Mesothelial cell of epicardium (in vitro differentiated cells): ENCODE results near the gene RAI14. TPM values are rescaled to one million over a fixed set of nuclear protein-coding genes. Genes with fewer than 3 reads are reported as not detected.

Experiments
- DNase-seq, 2 experiments: peaks; one replicate each; pipeline ENCODE4 v3.0.0; 2021; ENCODE audit warnings: low spot score in 2 of 2; ENCODE audit not compliant: unreplicated experiment in 2 of 2
- H3K27ac Mint-ChIP-seq: 2 replicates; pipeline ENCODE4 v1.8.0; 2021; ENCODE audit warnings: mixed read lengths
- H3K27me3 Mint-ChIP-seq: 2 replicates; pipeline ENCODE4 v1.8.0; 2021; ENCODE audit warnings: low read depth, mixed read lengths
- H3K36me3 Mint-ChIP-seq: 2 replicates; pipeline ENCODE4 v1.8.0; 2021; ENCODE audit warnings: mixed read lengths
- H3K4me1 Mint-ChIP-seq: 2 replicates; pipeline ENCODE4 v1.8.0; 2021; ENCODE audit warnings: mixed read lengths
- H3K4me3 Mint-ChIP-seq: 2 replicates; pipeline ENCODE4 v1.8.0; 2021; ENCODE audit warnings: mild to moderate bottlenecking, moderate library complexity, mixed read lengths
- H3K9me3 Mint-ChIP-seq: 2 replicates; pipeline ENCODE4 v1.8.0; 2021; ENCODE audit warnings: mixed read lengths
- CTCF ChIP-seq: fragments of 200-600 bp; sonication (generic); IDR thresholded peaks from one replicate; pipeline ENCODE4 v1.5.0; 2021; ENCODE audit warnings: antibody characterized with exemption; ENCODE audit not compliant: unreplicated experiment
- total RNA-seq: library from RNA; stranded (reverse); gene quantifications from 3 replicates; pipeline ENCODE4 v1.2.1, GENCODE V29; 2021

RAI14 gene
- total RNA-seq, 1 donor from 2014 or later: 134 TPM

- Mint-ChIP-seq H3K4me1 (peaks cover 42% of the 10 kb centered on the region), H3K36me3 (peaks cover 5% of the 10 kb centered on the region), H3K4me3 (peak overlapping the region; percentile 89), H3K9me3 (no peaks in the 10 kb centered on the region), H3K27ac (peak overlapping the region; percentile 57), H3K27me3 (no peaks in the 10 kb centered on the region)
- peak in 1 of 2 experiments; percentile 34 for DNase-seq
- no peak for TF ChIP-seq CTCF
Observed at GRCh38 chr5:34656700-34657273, 659 bp downstream of the RAI14 start.

GRCh38 chr5:34657274-34657921 is 1.3 kb downstream of the RAI14 start:
- peak overlapping the region; percentile 89 for H3K4me3 Mint-ChIP-seq
- H3K27me3 Mint-ChIP-seq: no peaks in the 10 kb centered on the region
- peak in 1 of 2 experiments; percentile 46 for DNase-seq
- H3K36me3 Mint-ChIP-seq: peaks cover 10% of the 10 kb centered on the region
- H3K4me1 Mint-ChIP-seq: peaks cover 44% of the 10 kb centered on the region
- H3K9me3 Mint-ChIP-seq: no peaks in the 10 kb centered on the region
- no peak for TF ChIP-seq CTCF
- H3K27ac Mint-ChIP-seq: peak overlapping the region; percentile 57

GRCh38 chr5:34657988-34658387 is 1.9 kb downstream of the RAI14 start:
- peak overlapping the region; percentile 57 for H3K27ac Mint-ChIP-seq
- peak overlapping the region; percentile 89 for H3K4me3 Mint-ChIP-seq
- H3K9me3 Mint-ChIP-seq: no peaks in the 10 kb centered on the region
- TF ChIP-seq CTCF: no peak
- DNase-seq: no peak
- H3K36me3 Mint-ChIP-seq: peaks cover 12% of the 10 kb centered on the region
- peaks cover 38% of the 10 kb centered on the region for H3K4me1 Mint-ChIP-seq
- no peaks in the 10 kb centered on the region for H3K27me3 Mint-ChIP-seq

GRCh38 chr5:34659168-34659567 is 3.0 kb downstream of the RAI14 start:
- Mint-ChIP-seq H3K27me3 (no peaks in the 10 kb centered on the region), H3K4me3 (no peak overlapping the region), H3K36me3 (peaks cover 18% of the 10 kb centered on the region), H3K4me1 (peaks cover 35% of the 10 kb centered on the region), H3K9me3 (no peaks in the 10 kb centered on the region), H3K27ac (no peak overlapping the region)
- DNase-seq: no peak
- TF ChIP-seq CTCF: no peak

GRCh38 chr5:34660444-34660843 is 4.3 kb downstream of the RAI14 start:
- TF ChIP-seq CTCF: no peak
- Mint-ChIP-seq H3K36me3 (peaks cover 18% of the 10 kb centered on the region), H3K4me3 (no peak overlapping the region), H3K27ac (no peak overlapping the region), H3K4me1 (peaks cover 25% of the 10 kb centered on the region), H3K9me3 (no peaks in the 10 kb centered on the region), H3K27me3 (no peaks in the 10 kb centered on the region)
- DNase-seq: no peak
